Thoracic aorta (tissue), 2 donors: Measurements from ENCODE around the gene RBFOX2. TPM values are rescaled to one million over a fixed set of nuclear protein-coding genes. Genes with fewer than 3 reads are reported as not detected.

ENCODE experiments used
- ATAC-seq: fragments of 150-250 bp; one replicate; pipeline ENCODE4 v1.8.0; 2017; ENCODE audit warnings: low read depth; ENCODE audit not compliant: insufficient number of reproducible peaks, low FRiP score
- DNase-seq: peaks from one replicate; pipeline ENCODE4 v3.0.0-alpha.2; 2020; ENCODE audit warnings: low spot score
- H3K27ac ChIP-seq, 2 donors: fragments of 200-600 bp; sonication (generic); 1 replicate in 1 of 2; 2 replicates in 1 of 2; pipeline ENCODE4 v1.5.1; 2016; ENCODE audit warnings: mild to moderate bottlenecking in 2 of 2, moderate library complexity in 2 of 2
- H3K27me3 ChIP-seq: fragments of 200-600 bp; sonication (generic); replicated peaks from 2 replicates; pipeline ENCODE4 v1.6.0; 2016; ENCODE audit warnings: mild to moderate bottlenecking; ENCODE audit not compliant: insufficient read depth
- H3K36me3 ChIP-seq: fragments of 200-600 bp; sonication (generic); one replicate; pipeline ENCODE4 v1.5.1; 2016
- H3K4me1 ChIP-seq, 2 donors: fragments of 200-600 bp; sonication (generic); 1 replicate in 1 of 2; 2 replicates in 1 of 2; pipeline versions ENCODE4 v1.5.1 to v1.6.0; 2016; ENCODE audit warnings: low read depth in 2 of 2, mild to moderate bottlenecking in 1 of 2; ENCODE audit not compliant: control insufficient read depth in 1 of 2
- H3K4me3 ChIP-seq: fragments of 200-600 bp; sonication (generic); 2 replicates; pipeline ENCODE4 v1.5.1; 2016; ENCODE audit warnings: mild to moderate bottlenecking
- H3K9me3 ChIP-seq: fragments of 200-600 bp; sonication (generic); 2 replicates; pipeline ENCODE4 v1.5.1; 2016
- CTCF ChIP-seq: fragments of 200-600 bp; sonication (generic); IDR thresholded peaks from one replicate; pipeline ENCODE4 v1.5.1; 2019; ENCODE audit warnings: antibody characterized with exemption
- total RNA-seq, 2 donors: library from RNA; depleted of rRNA; stranded (reverse); fragments of >200 nt; gene quantifications; one replicate each; pipeline versions ENCODE4 v1.1.0 to v1.2.3, GENCODE V29; 2016

RBFOX2 gene
- total RNA-seq, 2 donors from 2014 or later: 117 to 143 TPM

DNA sequence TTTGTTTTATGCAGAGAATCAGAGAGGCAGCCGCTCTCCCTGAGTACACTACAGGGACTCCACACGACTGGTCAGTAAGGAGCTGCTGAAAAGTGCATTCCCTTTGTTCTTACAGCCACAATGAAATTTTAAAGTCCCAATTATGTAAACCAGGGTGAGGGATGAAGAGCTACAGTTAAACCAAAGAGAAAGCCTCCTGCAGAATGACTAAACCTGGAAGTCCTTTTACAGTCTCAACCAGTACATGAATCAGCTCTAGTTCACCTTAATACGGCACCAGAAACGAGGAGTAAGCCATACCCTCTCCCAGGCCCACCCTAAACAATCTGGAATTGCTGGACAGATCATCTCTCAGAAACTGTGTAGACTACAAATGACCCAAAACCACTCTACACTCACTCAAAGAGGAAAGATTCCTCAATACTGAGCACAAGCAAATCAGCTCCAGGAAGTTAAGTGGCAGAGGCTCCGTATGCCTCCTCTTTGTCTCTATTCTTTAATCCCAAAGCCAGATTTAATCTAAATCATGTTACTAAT lies 113.1 kb downstream of the RBFOX2 start:
- DNase-seq (no peak), ATAC-seq (no peak)
- Histone ChIP-seq H3K4me3 (peak overlapping the region; percentile 71), H3K27me3 (no peaks in the 10 kb centered on the region), H3K36me3 (no peaks in the 10 kb centered on the region), H3K4me1 (peaks cover 35 to 77% of the 10 kb centered on the region in 2 donors), H3K9me3 (no peaks in the 10 kb centered on the region), H3K27ac (peak overlapping the region; percentile 77 to 79)
- TF ChIP-seq CTCF: no peak

GRCh38 chr22:35914665-35915476 lies 113.8 kb downstream of the RBFOX2 start:
- DNase-seq: peak; percentile 33
- peaks cover 32 to 75% of the 10 kb centered on the region in 2 donors for H3K4me1 ChIP-seq
- TF ChIP-seq CTCF: no peak
- H3K36me3 ChIP-seq: no peaks in the 10 kb centered on the region
- no peaks in the 10 kb centered on the region for H3K9me3 ChIP-seq
- H3K4me3 ChIP-seq: peak overlapping the region; percentile 71
- H3K27me3 ChIP-seq: no peaks in the 10 kb centered on the region
- peak; percentile 59 for ATAC-seq
- peak overlapping the region; percentile 77 to 79 for H3K27ac ChIP-seq

GRCh38 chr22:35914357-35914664 lies 114.3 kb downstream of the RBFOX2 start:
- DNase-seq (no peak), ATAC-seq (no peak)
- Histone ChIP-seq H3K27ac (peak overlapping the region; percentile 50 to 77), H3K36me3 (no peaks in the 10 kb centered on the region), H3K4me3 (peak overlapping the region; percentile 71), H3K9me3 (no peaks in the 10 kb centered on the region), H3K27me3 (no peaks in the 10 kb centered on the region), H3K4me1 (peaks cover 28 to 70% of the 10 kb centered on the region in 2 donors)
- no peak for TF ChIP-seq CTCF

- Histone ChIP-seq H3K36me3 (no peaks in the 10 kb centered on the region), H3K4me3 (peak overlapping the region; percentile 71), H3K27ac (peak overlapping the region; percentile 50 to 77), H3K27me3 (no peaks in the 10 kb centered on the region), H3K9me3 (no peaks in the 10 kb centered on the region), H3K4me1 (peaks cover 25 to 66% of the 10 kb centered on the region in 2 donors)
- TF ChIP-seq CTCF: no peak
- ATAC-seq (no peak), DNase-seq (no peak)
Measured at GRCh38 chr22:35913925-35914324, 114.7 kb downstream of the RBFOX2 start.

- no peak for DNase-seq
- no peak for TF ChIP-seq CTCF
- H3K27ac ChIP-seq: no peak overlapping the region
Measured at GRCh38 chr22:35912658-35913057, 116.0 kb downstream of the RBFOX2 start.

More at GRCh38 chr22:35912658-35913057, 116.0 kb downstream of the RBFOX2 start:
- no peak for ATAC-seq
- peaks cover 19 to 53% of the 10 kb centered on the region in 2 donors for H3K4me1 ChIP-seq
- no peaks in the 10 kb centered on the region for H3K27me3 ChIP-seq
- H3K4me3 ChIP-seq: no peak overlapping the region
- no peaks in the 10 kb centered on the region for H3K36me3 ChIP-seq
- no peaks in the 10 kb centered on the region for H3K9me3 ChIP-seq
